Trophoblast cell (in vitro differentiated cells and primary cell): ENCODE data around the gene ME3.

Experiments
- DNase-seq, 2 donors: peaks; one replicate each; pipeline ENCODE4 v3.0.0-alpha.2; 2016
- H2AFZ ChIP-seq: 2 replicates; pipeline ENCODE4 v1.6.1; 2013; ENCODE audit warnings: low read length, moderate library complexity, mild to moderate bottlenecking; ENCODE audit not compliant: insufficient read depth, poor library complexity
- H2AK5ac ChIP-seq: 2 replicates; pipeline ENCODE4 v1.6.1; 2013; ENCODE audit warnings: mild to moderate bottlenecking, low read length
- H2BK120ac ChIP-seq: 2 replicates; pipeline ENCODE4 v1.6.1; 2013; ENCODE audit warnings: low read length, mild to moderate bottlenecking, moderate library complexity; ENCODE audit not compliant: insufficient read depth, poor library complexity
- H2BK12ac ChIP-seq: 2 replicates; pipeline ENCODE4 v1.6.1; 2013; ENCODE audit warnings: mild to moderate bottlenecking, low read length, moderate library complexity
- H2BK5ac ChIP-seq: 2 replicates; pipeline ENCODE4 v1.6.1; 2013; ENCODE audit warnings: low read length, low read depth, moderate library complexity, mild to moderate bottlenecking; ENCODE audit not compliant: poor library complexity
- H3K14ac ChIP-seq: 2 replicates; pipeline ENCODE4 v1.6.1; 2013; ENCODE audit warnings: mild to moderate bottlenecking, low read length
- H3K18ac ChIP-seq: 2 replicates; pipeline ENCODE4 v1.6.1; 2013; ENCODE audit warnings: mild to moderate bottlenecking, low read length
- H3K23ac ChIP-seq: 2 replicates; pipeline ENCODE4 v1.6.1; 2013; ENCODE audit warnings: low read length
- H3K27ac ChIP-seq: 2 replicates; pipeline ENCODE4 v1.5.1; 2013; ENCODE audit warnings: low read depth, mild to moderate bottlenecking, inconsistent platforms, low read length, moderate library complexity
- H3K27me3 ChIP-seq: 2 replicates; pipeline ENCODE4 v1.6.1; 2013; ENCODE audit warnings: inconsistent platforms, mild to moderate bottlenecking, low read length, moderate library complexity; ENCODE audit not compliant: insufficient read depth
- H3K36me3 ChIP-seq, 2 experiments: 1 replicate in 1 of 2; 2 replicates in 1 of 2; pipeline ENCODE4 v1.6.1; 2013; ENCODE audit warnings: low read length in 2 of 2, mild to moderate bottlenecking in 2 of 2, moderate library complexity in 1 of 2; ENCODE audit not compliant: insufficient read depth in 2 of 2, control insufficient read depth in 1 of 2
- H3K4ac ChIP-seq: 2 replicates; pipeline ENCODE4 v1.6.1; 2013; ENCODE audit warnings: low read depth, mild to moderate bottlenecking, low read length, moderate library complexity
- H3K4me1 ChIP-seq, 2 experiments: 1 replicate in 1 of 2; 2 replicates in 1 of 2; pipeline ENCODE4 v1.6.1; 2013; ENCODE audit warnings: low read length in 2 of 2, mild to moderate bottlenecking in 2 of 2, moderate library complexity in 1 of 2; ENCODE audit not compliant: insufficient read depth in 2 of 2, control insufficient read depth in 1 of 2
- H3K4me2 ChIP-seq: 2 replicates; pipeline ENCODE4 v1.6.1; 2013; ENCODE audit warnings: inconsistent platforms, mild to moderate bottlenecking, low read length, moderate library complexity
- H3K4me3 ChIP-seq: 2 replicates; pipeline ENCODE4 v1.5.1; 2013; ENCODE audit warnings: mild to moderate bottlenecking, low read depth, low read length, inconsistent platforms
- H3K79me1 ChIP-seq: one replicate; pipeline ENCODE4 v1.6.1; 2013; ENCODE audit warnings: low read length
- H3K79me2 ChIP-seq: 2 replicates; pipeline ENCODE4 v1.6.1; 2013; ENCODE audit warnings: low read length, mild to moderate bottlenecking; ENCODE audit not compliant: control insufficient read depth, insufficient read depth, poor library complexity
- H3K9ac ChIP-seq: 2 replicates; pipeline ENCODE4 v1.6.1; 2013; ENCODE audit warnings: mild to moderate bottlenecking, low read length
- H3K9me3 ChIP-seq: 2 replicates; pipeline ENCODE4 v1.6.1; 2013; ENCODE audit warnings: low read depth, mild to moderate bottlenecking, control low read depth, inconsistent platforms, low read length; ENCODE audit not compliant: insufficient read depth
- H4K12ac ChIP-seq: 2 replicates; pipeline ENCODE4 v1.6.1; 2013; ENCODE audit warnings: low read depth, mild to moderate bottlenecking, low read length, moderate library complexity
- H4K8ac ChIP-seq: 2 replicates; pipeline ENCODE4 v1.6.1; 2013; ENCODE audit warnings: low read depth, mild to moderate bottlenecking, low read length, moderate library complexity
- H4K91ac ChIP-seq: one replicate; pipeline ENCODE4 v1.6.1; 2013; ENCODE audit warnings: low read depth, mild to moderate bottlenecking, low read length, moderate library complexity
- WGBS: extraction: QIAGEN DNeasy Blood & Tissue Kit; methylation state at CpG from one replicate; pipeline ENCODE4 v1.1.7; 2013; ENCODE audit warnings: missing lambda C conversion rate; ENCODE audit not compliant: insufficient read length, insufficient coverage; ENCODE audit errors: extremely low coverage; 5-methylcytosine and 5-hydroxymethylcytosine counted together

ME3 gene

GRCh38 chr11:86440843-86441242 lies 231.6 kb downstream of the ME3 start:
- Histone ChIP-seq H3K23ac (no peak overlapping the region), H3K4me2 (no peak overlapping the region), H3K36me3 (no peaks in the 10 kb centered on the region), H2BK120ac (no peak overlapping the region), H3K27ac (no peak overlapping the region), H4K91ac (no peak overlapping the region), H3K27me3 (no peaks in the 10 kb centered on the region), H3K79me1 (peaks cover 2% of the 10 kb centered on the region), H4K8ac (no peak overlapping the region), H2BK12ac (no peak overlapping the region), H3K9me3 (peaks cover under 1% of the 10 kb centered on the region), H3K9ac (no peak overlapping the region), H3K4me3 (no peak overlapping the region), H3K4ac (no peak overlapping the region), H3K4me1 (peaks cover 0 to 14% of the 10 kb centered on the region in 2 experiments), H2BK5ac (no peak overlapping the region), H2AK5ac (no peak overlapping the region), H2AFZ (no peak overlapping the region), H4K12ac (no peak overlapping the region), H3K14ac (no peak overlapping the region), H3K18ac (no peak overlapping the region), H3K79me2 (no peaks in the 10 kb centered on the region)
- DNase-seq = no peak
- no CpG with 5 or more reads among the region's 2 CpGs for WGBS

GRCh38 chr11:86440305-86440716 lies 232.1 kb downstream of the ME3 start:
- Histone ChIP-seq H3K79me2 (no peaks in the 10 kb centered on the region), H3K27ac (no peak overlapping the region), H4K91ac (peak overlapping the region; percentile 29), H4K8ac (no peak overlapping the region), H3K27me3 (no peaks in the 10 kb centered on the region), H3K4me2 (no peak overlapping the region), H3K4me1 (peaks cover 0 to 14% of the 10 kb centered on the region in 2 experiments), H3K79me1 (peaks cover 2% of the 10 kb centered on the region), H3K9ac (no peak overlapping the region), H2AFZ (no peak overlapping the region), H4K12ac (no peak overlapping the region), H3K36me3 (no peaks in the 10 kb centered on the region), H3K4me3 (no peak overlapping the region), H2AK5ac (no peak overlapping the region), H3K18ac (no peak overlapping the region), H2BK5ac (peak overlapping the region; percentile 4), H3K14ac (no peak overlapping the region), H3K23ac (no peak overlapping the region), H3K4ac (no peak overlapping the region), H2BK12ac (peak overlapping the region; percentile 38), H3K9me3 (peaks cover 2% of the 10 kb centered on the region), H2BK120ac (no peak overlapping the region)
- no CpG with 5 or more reads among the region's 3 CpGs for WGBS
- no peak for DNase-seq

GRCh38 chr11:86438685-86439084 lies 233.7 kb downstream of the ME3 start:
- Histone ChIP-seq H4K91ac (no peak overlapping the region), H3K36me3 (no peaks in the 10 kb centered on the region), H2BK120ac (no peak overlapping the region), H2BK12ac (no peak overlapping the region), H4K8ac (no peak overlapping the region), H2AFZ (no peak overlapping the region), H4K12ac (no peak overlapping the region), H3K9me3 (peaks cover 2% of the 10 kb centered on the region), H3K18ac (no peak overlapping the region), H3K9ac (no peak overlapping the region), H3K4me3 (no peak overlapping the region), H3K4ac (no peak overlapping the region), H3K79me1 (peaks cover 2% of the 10 kb centered on the region), H3K4me1 (peaks cover 0 to 14% of the 10 kb centered on the region in 2 experiments), H3K23ac (no peak overlapping the region), H3K14ac (no peak overlapping the region), H2AK5ac (no peak overlapping the region), H3K4me2 (no peak overlapping the region), H2BK5ac (no peak overlapping the region), H3K27me3 (no peaks in the 10 kb centered on the region), H3K27ac (no peak overlapping the region), H3K79me2 (no peaks in the 10 kb centered on the region)
- no CpG with 5 or more reads among the region's 1 CpG for WGBS
- no peak for DNase-seq

- Histone ChIP-seq H2AFZ (no peak overlapping the region), H3K23ac (no peak overlapping the region), H3K4me2 (no peak overlapping the region), H3K14ac (no peak overlapping the region), H3K27ac (no peak overlapping the region), H2BK12ac (no peak overlapping the region), H3K4me3 (no peak overlapping the region), H3K18ac (no peak overlapping the region), H3K4ac (no peak overlapping the region), H4K12ac (no peak overlapping the region), H3K27me3 (no peaks in the 10 kb centered on the region), H3K79me2 (no peaks in the 10 kb centered on the region), H2BK120ac (no peak overlapping the region), H4K8ac (no peak overlapping the region), H3K79me1 (peaks cover 2% of the 10 kb centered on the region), H3K9ac (no peak overlapping the region), H2AK5ac (no peak overlapping the region), H3K9me3 (peaks cover 5% of the 10 kb centered on the region), H4K91ac (no peak overlapping the region), H2BK5ac (no peak overlapping the region), H3K36me3 (no peaks in the 10 kb centered on the region), H3K4me1 (peaks cover 0 to 6% of the 10 kb centered on the region in 2 experiments)
- peak; percentile 60 to 72 for DNase-seq
- no CpG with 5 or more reads among the region's 2 CpGs for WGBS
Observed at GRCh38 chr11:86435711-86436110, 236.7 kb downstream of the ME3 start.
